IPS DF 19.7 (cell line): ENCODE results near the gene EFCAB8.
A peak's percentile ranks its signal among the peaks of the same experiment; 100 is the strongest.
"Not testable (repeated sequence)": the region's sequence is repeated elsewhere in the genome, so short reads cannot be mapped to it uniquely, and the experiment has no call there.

Experiments
- DNase-seq: peaks from one replicate; pipeline ENCODE4 v3.0.0-alpha.2; 2013; ENCODE audit warnings: low read depth, low spot score

EFCAB8 gene

DNA sequence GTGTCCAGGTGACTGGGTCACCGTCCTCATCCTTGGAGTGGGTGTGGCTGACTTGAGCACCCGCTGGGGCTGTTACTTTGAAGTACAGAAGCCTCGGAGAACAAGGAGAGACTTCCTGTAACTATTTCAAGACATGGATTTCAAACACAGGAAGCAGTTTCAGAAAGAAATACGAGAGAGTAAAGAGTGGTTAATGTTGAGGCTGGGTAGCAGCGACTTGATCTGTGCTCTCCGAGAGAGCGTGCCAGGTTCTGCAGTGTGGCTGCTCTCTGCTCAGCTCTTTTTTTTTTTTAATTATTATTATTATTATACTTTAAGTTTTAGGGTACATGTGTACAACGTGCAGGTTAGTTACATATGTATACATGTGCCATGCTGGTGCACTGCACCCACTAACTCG lies 17.5 kb upstream of the EFCAB8 start:
- DNase-seq = no peak

DNA sequence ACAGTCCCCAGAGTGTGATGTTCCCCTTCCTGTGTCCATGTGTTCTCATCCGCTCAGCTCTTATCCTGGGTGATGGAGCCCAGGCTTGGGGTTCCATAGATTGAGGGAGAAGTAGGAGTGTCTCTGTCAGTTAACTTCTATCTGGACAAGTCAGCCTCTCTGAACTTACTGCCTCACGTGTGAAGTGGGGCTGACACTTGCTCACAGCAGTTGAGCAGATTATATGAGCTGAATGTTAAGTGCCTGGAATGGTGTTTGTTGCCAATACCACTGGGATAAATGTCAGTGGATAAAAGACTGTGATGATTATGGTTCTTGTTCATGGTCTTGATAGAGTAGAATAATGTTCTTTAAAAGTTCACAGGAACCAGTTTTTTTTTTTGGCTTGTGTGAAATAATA lies 17.1 kb upstream of the EFCAB8 start:
- no peak for DNase-seq

DNA sequence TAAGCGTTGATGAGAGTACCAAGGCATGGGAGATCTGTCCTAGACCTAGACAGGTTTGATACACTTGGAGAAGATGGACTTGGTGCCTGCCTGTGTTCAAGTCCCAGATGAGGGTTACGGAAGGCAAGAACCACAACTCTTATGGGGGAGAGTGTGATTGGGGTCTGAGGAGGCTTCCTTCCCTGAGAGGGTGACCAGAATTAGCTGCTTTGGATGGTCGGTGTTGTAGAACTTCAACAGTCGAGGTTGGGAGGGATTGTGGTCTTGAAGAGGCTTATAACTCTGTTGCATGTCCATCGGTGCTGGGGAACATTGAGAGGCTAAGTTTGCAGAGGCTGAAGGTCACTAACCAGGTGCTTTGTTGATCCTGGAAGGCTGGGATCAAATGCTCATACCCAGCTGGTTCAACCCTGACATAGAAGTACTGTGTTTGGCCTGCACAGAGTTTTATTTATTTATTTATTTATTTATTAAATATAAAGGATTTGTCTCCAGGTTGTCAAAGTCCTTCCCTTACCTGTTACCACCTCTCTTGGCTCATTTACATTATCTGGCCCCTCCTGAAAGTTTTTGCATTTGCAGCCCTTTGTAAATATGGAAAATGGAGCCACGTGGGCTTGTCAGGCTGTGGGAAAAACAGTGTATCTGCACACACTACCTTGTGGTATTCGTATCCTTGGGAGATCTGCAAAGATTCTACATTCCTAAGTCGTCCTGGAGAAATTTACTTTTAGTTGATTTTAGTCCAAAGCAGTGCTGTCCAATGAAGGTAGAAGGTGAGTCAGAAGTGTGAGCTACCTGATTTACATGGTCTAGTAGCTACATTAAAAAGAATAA lies 15.8 kb upstream of the EFCAB8 start:
- DNase-seq = no peak

DNA sequence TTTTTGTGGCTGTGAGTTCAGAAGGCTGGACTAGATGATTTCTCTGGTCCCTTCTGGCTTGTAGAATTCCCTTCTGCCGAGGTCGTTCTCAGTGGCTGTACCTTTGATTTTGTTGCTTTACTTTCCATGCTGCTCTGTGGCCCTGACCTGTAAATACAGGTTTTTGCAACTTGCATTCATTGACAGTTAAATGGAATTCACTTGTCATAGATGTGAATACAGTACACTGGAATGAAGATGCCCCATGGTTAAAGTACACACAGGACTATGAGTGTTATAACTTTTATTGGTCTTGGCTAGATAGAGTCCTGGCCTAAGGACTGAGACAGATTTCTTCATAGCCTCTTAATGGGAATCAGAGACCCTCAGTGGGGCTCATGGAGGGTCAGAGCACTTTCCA lies 12.9 kb upstream of the EFCAB8 start:
- no peak for DNase-seq

DNA sequence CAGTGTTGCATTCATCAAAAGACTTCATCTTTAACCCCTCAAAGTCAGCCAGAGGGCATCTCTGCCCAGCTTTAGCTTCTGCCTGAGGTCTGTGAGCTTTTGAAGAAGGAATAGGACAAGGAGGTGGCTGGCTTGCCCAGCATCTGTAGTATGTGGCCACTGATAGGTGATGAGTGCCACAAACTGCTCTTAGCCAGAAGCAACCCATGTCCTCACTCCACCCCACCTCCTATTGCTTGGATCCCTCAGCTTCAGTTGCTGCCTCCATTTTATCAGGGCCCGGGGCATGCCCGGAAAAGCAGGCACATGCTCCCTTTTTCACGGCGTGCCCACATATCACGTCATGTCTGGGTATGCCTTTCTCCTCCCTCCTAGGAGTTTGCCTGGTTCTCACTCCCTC lies 11.9 kb upstream of the EFCAB8 start:
- no peak for DNase-seq

DNA sequence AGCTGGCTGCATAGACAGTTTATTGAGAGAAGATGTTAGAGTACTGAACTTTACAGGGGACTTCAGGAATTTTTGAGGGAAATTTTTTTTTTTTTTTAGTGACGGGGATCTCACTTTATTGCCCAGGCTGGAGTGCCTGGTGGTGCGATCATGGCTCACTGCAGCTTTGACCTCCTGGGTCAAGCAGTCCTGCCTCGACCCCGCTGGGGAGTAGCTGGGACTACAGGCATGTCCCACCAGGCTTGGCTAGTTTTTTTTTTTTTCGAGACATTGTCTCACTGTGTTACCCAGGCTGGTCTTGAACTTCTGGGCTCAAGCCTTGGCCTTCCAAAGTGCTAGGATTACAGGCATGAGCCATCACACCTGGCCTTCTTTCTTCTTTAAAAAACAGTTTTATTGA lies 10.8 kb upstream of the EFCAB8 start:
- no peak for DNase-seq

DNA sequence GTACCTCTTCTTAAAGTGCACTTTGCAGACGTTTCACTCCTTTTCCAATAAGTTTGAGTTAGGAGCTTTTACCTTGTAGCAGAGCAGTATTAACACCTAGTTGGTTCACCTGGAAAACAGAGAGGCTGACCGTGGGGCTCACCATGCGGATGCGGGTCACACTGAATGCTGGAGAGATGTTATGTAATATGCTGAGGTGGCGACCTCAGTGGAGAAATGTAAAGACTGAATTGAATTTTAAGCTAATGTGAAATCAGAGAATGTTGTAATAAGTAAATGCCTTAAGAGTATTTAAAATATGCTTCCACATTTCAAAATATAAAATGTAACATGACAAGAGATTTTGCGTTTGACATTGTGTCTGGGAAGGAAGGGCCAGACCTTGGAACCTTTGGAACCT lies 9.9 kb upstream of the EFCAB8 start:
- no peak for DNase-seq

DNA sequence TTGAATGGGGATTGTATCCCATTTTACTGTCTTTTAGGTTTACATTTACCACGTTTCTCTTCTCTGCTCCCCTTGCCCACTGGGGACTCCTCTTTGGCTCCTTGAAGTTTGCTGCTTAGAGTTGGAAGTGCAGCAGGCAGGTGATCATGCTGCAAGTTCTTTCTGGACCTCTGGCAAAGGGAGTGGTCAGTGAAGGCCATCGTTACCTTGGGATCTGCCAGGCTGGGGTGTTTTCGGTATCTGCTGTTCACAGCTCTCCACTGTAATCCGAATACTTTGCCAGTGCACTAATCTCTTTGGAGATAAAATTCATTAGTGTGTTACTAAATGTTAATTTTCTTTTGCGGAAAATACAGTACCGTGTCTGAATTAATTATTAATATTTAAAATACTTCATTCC lies 9.1 kb upstream of the EFCAB8 start:
- DNase-seq = no peak

DNA sequence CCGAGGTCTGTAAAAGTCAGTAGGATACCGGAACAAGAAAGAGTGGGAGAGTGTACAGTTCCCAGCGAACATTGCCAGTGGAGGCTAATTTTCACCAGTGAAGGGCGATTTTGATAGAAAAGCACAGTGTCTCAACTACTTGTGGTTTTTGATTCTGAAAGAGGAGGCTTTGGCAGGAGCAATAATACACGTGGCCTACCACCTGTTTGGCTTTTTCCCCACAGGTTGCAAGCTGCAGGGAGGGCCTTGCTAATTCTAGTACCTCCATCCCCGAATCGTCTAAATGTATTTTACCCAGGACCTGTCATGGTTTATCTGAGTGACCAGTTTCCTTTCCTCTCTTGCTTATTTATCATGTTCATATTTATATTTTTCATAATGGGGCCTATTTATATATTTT lies 3.3 kb upstream of the EFCAB8 start:
- no peak for DNase-seq

DNA sequence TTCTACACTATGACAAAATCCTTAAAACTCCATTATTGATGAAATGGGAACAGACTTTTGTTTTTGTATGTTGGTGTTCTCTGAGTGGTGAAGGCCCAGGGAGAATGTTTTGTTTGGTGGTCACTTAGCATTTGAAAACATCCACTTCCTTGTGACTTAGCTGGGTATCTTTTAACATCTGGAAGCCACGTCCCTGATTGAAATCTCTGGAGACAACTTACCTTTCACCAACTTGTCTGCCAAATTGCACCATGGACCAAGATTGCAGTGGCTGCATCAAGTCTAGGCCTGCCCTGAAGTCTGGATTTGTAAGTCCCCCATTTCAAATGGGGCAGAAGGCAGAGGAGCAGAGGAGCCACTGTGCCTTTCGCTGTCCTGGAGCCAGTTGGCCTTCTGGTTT lies 534 bp upstream of the EFCAB8 start:
- peak; percentile 48 for DNase-seq

DNA sequence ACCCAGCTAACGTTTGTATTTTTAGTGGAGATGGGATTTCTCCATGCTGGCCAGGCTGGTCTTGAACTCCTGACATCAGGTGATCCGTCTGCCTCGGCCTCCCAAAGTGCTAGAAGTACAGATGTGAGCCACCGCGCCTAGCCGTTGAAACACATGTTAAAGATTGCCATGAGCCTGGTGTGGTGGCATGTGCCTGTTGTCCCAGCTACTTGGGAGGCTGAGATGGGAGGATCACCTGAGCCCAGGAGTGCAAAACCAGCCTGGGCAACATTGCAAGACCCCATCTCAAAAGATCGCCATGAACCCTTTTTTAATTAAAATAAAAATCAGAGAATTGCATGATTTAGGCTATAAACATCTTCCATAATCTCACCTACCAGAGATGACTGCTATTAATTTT lies 2.7 kb downstream of the EFCAB8 start:
- no peak for DNase-seq

DNA sequence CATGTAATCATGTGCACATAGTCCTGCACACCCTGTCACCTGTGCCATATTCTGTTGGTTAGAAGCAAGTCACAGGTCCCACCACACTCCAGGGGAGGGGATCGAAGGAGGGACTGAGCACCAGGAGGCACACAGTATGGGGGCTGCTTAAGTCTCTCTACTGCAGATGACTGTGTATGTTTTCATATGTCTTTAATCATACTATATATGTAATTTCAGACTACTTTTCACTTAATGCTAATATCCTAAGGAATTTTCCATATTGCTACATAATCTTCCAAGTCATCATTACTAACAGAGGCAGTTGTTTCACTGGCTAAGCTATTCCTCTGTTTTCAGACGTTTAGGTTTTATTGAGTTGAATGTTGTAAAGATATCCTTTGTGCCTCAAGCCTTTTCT lies 10.8 kb downstream of the EFCAB8 start:
- DNase-seq = no peak

DNA sequence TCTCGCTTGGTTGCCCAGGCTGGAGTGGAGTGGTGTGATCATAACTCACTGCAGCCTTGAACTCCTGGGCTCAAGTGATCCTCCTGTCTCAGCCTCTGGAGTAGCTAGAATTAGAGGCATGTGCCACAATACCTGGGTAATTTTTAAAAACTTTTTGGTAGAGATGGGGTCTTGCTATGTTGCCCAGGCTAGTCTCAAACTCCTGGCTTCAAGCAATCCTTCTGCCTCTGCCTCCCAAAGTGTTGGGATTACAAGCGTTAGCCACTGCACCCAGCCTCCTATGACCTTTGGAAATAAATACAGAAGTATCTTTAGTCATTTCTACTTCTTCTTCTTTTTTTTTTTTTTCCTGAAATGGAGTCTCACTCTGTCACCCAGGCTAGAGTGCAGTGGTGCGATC lies 11.8 kb downstream of the EFCAB8 start:
- not testable (repeated sequence) for DNase-seq

DNA sequence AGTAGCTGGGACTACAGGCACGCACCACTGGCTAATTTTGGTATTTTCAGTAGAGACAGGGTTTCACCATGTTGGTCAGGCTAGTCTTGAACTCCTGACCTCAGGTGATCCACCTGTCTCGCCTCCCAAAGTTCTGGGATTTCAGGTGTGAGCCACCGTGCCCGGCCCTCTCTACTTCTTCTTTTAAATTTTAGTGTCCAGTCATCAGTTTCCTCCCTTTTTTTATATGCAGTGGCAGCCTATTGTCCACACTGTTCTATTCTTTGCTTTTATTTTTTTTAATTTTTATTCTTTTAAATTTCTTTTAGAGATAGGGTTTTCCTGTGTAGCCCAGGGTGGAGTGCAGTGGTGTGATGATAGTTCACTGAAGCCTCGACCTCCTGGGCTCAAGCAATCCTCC lies 12.3 kb downstream of the EFCAB8 start:
- no peak for DNase-seq

DNA sequence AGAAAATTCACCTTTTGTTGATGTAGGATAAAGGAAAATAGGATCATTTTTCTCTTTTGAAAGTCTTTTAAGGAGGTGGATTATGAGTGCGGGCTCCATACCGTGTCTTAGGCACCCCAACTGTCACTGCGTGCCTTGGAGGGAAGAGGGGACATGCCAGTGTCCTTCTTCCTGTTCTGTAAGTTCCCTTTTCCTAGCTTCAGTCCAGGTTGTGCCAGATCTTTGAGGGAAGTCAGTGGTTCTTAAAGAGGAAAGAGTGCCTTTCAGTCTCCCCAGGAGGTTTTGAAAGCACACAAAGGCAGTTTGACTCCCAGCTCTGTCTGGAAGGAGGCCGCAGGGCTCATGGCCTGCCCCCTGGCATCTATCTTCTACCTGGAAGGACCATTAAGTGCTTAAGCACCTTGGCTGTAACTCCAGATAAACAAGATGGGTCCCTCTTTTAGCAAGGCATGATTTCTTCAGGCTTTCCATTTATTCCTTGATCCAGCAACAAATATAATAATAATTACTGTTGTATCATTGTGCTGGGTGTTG lies 13.0 kb downstream of the EFCAB8 start:
- no peak for DNase-seq

DNA sequence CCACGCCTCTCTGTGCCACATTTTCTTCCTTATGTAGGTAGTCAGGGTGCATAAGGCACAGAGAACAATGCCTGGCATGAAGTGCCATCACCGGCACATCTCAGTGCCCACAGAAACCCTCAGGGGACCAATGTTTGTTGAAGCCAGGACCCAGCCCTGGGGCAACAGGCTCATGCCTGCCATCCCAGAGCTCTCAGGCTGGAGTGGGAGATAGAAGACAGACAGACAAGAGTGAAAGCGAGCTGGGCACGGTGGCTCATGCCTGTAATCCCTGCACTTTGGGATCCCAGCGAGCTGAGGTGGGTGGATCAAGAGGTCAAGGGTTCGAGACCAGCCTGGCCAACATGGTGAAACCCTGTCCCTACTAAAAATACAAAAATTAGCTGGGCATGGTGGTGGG lies 13.5 kb downstream of the EFCAB8 start:
- no peak for DNase-seq

DNA sequence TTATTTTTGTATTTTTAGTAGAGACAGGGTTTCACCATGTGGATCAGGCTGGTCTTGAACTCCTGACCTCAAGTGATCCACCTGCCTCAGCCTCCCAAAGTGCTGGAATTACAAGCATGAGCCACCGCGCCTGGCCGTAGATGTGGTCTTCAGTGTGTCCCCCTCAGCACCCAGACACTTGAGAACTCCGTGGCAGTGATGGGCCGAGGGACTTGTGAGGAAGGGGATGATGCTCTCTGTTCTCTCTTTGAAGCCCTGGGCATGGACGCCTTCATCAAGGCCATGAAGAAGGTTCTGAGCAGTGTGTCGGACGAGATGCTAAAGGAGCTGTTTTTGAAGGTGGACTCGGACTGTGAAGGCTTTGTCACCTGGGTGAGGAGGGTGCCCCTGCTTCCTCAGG lies 16.9 kb downstream of the EFCAB8 start:
- no peak for DNase-seq

DNA sequence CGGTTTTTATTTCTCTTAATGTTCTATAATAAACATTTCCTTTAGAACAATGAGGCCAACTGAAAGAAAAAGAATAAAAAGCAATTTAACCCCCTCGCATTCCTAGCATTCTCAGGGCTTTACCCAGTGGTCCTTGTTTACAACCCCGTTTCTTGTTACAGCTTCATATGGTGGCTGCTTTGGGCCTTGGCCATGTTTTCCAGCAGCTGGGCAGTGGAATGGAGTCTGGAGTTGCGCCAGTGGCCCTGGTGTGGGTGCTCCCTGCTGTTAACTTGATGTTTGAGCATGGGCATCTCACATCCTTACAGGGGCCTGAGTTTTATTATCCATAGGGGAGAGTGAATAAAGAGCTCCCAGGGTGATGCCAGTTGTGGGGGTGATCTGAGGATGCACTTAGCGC lies 18.8 kb downstream of the EFCAB8 start:
- DNase-seq = no peak

DNA sequence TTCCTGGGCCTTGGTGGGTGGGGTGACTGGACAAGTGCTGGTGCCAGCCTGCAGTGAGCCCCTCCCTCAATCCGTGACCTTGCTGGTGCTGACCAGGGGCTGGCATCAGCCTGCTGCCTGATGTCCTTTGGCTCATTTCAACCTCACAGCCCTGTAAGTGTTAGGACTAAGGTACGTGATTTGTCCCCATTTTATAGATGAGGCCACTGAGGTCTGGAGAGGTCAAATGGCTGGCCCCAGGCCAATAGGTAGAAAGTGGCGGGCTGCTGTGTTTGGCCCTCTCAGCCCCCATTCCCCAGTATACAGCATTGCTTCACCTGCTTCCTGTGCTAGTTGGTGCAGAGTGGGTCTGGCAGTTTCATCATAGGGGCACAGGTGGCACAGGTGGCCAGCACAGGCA lies 20.1 kb downstream of the EFCAB8 start:
- DNase-seq = no peak

DNA sequence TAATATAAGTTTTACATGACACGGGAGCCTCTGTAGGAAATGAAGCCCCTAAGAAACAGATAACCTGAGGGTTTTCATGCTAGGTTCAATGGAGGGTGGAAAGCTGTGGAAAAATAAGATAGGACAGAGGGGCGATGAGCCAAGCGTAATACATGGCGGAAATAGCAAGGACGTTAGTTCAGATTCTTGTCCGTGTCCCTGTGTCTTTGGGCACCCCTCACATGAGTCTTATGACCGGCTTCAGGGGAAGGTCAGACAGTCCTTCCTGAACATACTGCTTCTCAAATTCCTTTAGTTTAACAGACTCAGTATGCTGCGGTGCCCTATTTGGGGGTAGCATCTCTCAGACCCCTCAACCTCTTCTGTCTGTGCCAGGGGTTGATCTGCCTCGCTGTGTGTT lies 20.8 kb downstream of the EFCAB8 start:
- DNase-seq = no peak

DNA sequence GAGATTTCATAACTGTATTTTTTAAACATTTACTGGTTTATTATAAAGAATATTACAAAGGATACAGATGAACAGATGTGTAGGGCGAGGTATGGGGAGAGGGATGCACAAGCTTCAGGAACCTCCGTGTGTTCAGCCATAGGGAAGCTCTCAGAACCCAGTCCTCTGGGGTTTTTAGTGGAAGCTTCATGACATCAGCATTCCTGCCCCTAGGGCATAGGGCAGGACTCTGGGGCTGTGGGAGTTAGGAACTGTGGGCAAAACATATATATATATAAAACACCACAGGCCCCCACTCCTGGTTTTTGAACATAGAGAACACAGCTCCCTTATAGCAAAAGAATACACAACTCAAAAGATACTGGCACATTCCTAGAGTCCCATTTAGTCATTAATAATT lies 21.9 kb downstream of the EFCAB8 start:
- DNase-seq = no peak

DNA sequence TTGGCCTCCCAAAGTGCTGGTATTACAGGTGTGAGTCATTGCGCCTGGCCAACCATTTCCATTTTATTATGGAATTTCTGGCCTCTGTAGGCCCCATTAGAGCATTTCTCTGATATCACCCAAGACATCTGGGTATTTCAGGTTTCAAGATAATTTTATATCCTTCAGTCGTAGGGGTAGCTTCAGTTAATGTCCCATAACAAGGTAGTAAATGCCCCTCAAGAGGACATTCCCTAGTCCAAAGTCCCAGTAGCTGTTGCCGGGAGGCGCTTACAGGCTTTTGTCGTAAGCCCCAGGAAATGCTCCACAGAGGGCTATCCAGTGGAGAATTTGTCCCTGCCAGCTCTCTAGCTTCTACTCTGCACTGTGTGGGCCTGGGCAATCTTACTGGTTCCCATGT lies 24.4 kb downstream of the EFCAB8 start:
- no peak for DNase-seq

DNA sequence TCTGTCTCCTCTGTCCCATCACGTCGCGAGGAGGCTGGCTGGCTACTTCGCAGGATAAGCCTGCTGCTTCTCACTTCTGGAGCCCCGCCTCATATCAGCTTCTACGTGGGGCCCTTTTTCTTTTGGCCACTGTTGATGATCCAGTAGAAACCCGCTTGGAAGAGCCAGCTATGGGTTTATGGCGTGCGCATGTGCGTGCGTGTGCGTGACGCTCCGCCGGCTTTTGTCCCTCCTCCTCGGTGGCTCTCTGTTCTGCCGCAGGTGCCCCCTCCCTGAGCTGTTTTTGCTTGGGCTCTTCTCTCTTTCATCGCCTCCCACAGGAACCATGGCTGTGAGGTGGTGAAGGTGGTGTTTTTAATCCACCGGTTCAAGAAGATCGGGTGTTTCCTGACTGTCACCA lies 26.5 kb downstream of the EFCAB8 start:
- DNase-seq = no peak

DNA sequence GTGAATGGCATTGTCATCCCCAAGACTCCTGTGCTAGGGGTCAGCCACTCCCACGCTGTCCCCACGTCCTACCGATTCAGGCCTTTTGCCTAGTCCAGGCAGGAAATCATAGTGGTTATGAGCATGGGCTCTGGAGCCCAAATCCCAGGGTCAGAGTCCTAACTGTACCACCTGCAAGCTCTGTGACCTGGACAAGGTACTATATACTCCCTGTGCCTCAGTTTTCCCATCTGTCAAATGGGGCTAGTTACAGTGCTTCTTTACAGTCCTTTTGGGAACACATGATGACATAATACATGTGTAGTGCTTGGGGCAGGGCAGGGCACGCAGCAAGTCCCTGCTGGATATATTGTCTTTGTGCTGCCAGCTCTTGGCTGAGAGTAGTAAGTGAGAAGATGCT lies 27.2 kb downstream of the EFCAB8 start:
- DNase-seq = no peak
